Body of pancreas (tissue), 4 donors: ENCODE data around the gene FBXO42. TPM values are rescaled to one million over a fixed set of nuclear protein-coding genes. Genes with fewer than 3 reads are reported as not detected.

Experiments
- ATAC-seq: fragments of 150-250 bp; one replicate; pipeline ENCODE4 v1.9.1; 2016
- DNase-seq, 4 donors: peaks; one replicate each; pipeline ENCODE4 v3.0.0-alpha.2; 2019
- H3K27ac ChIP-seq, 4 donors: fragments of 200-600 bp; sonication (generic); 1 replicate in 3 of 4; 2 replicates in 1 of 4; pipeline versions ENCODE4 v1.5.1 to v1.6.1; 2016 to 2019; ENCODE audit warnings: mild to moderate bottlenecking in 1 of 4, mixed read lengths in 1 of 4, moderate library complexity in 1 of 4
- H3K27me3 ChIP-seq, 2 donors: fragments of 200-600 bp; sonication (generic); one replicate each; pipeline ENCODE4 v1.6.0; 2016; ENCODE audit warnings: mild to moderate bottlenecking in 1 of 2
- H3K36me3 ChIP-seq, 2 donors: fragments of 200-600 bp; sonication (generic); replicated peaks in 1 of 2; 2 replicates each; pipeline ENCODE4 v1.5.1; 2016; ENCODE audit warnings: low read depth in 2 of 2; ENCODE audit not compliant: insufficient read depth in 1 of 2
- H3K4me1 ChIP-seq: fragments of 200-600 bp; sonication (generic); one replicate; pipeline ENCODE4 v1.6.0; 2016
- H3K4me3 ChIP-seq, 2 donors: fragments of 200-600 bp; sonication (generic); 1 replicate in 1 of 2; 2 replicates in 1 of 2; pipeline ENCODE4 v1.5.1; 2016 to 2019
- H3K9me3 ChIP-seq, 3 donors: fragments of 200-600 bp; sonication (generic); 1 replicate in 2 of 3; 2 replicates in 1 of 3; pipeline ENCODE4 v1.5.1; 2016
- CTCF ChIP-seq, 7 experiments: fragments of 450-650 bp in 4 of 7; fragments of 200-600 bp in 3 of 7; sonication (generic) in 3 of 7; IDR thresholded peaks; one replicate each; pipeline ENCODE4 v1.5.1; 2016 to 2019; ENCODE audit warnings: antibody characterized with exemption in 7 of 7
- POLR2A ChIP-seq, 3 donors: fragments of 450-650 bp; IDR thresholded peaks; one replicate each; pipeline ENCODE4 v1.6.1; 2016; ENCODE audit warnings: antibody characterized with exemption in 3 of 3, mild to moderate bottlenecking in 2 of 3
- WGBS, 2 donors: methylation state at CpG; one replicate each; pipeline ENCODE4 v1.1.5; 2017; 5-methylcytosine and 5-hydroxymethylcytosine counted together
- intact Hi-C: fragments of 100-400 bp; cut with DNase I; formaldehyde crosslinking; loops from one replicate; pipeline ENCODE4 v1.15.1; 2023
- small RNA-seq: library from RNA; depleted of rRNA; stranded (forward); fragments of <200 nt; gene quantifications from one replicate; pipeline ENCODE3, GENCODE V24; 2016
- total RNA-seq, 2 donors: library from RNA; depleted of rRNA; stranded (reverse); fragments of >200 nt; gene quantifications; one replicate each; pipeline ENCODE4 v1.1.0, GENCODE V29; 2016

Gene FBXO42
- total RNA-seq, 2 donors from 2014 or later, result 11.9 to 33.6 TPM

- TF ChIP-seq CTCF (IDR thresholded peaks at IDR 0.05) (no peak), POLR2A (IDR thresholded peaks at IDR 0.05) (no peak)
- no peak for ATAC-seq
- no peak for DNase-seq
- no peak overlapping the region for H3K27ac ChIP-seq
- no peaks in the 10 kb centered on the region for H3K4me1 ChIP-seq
- no peaks in the 10 kb centered on the region for H3K9me3 ChIP-seq
- WGBS, 2 donors, result 94 to 100% methylated on average over 1 to 8 of the region's 8 CpGs
- intact Hi-C loops, result loop anchor here (5.0 kb wide), 1 partner anchor 44 kb away; no protein-coding TSS in a partner anchor
- H3K36me3 ChIP-seq, result no peaks in the 10 kb centered on the region
- no peaks in the 10 kb centered on the region for H3K27me3 ChIP-seq
- no peak overlapping the region for H3K4me3 ChIP-seq
Observed at GRCh38 chr1:16198444-16199156, 153.7 kb downstream of the FBXO42 start.

- Histone ChIP-seq H3K4me3 (no peak overlapping the region), H3K4me1 (no peaks in the 10 kb centered on the region), H3K27me3 (no peaks in the 10 kb centered on the region), H3K9me3 (no peaks in the 10 kb centered on the region), H3K27ac (no peak overlapping the region), H3K36me3 (no peaks in the 10 kb centered on the region)
- ATAC-seq (no peak), DNase-seq (no peak)
- TF ChIP-seq POLR2A (IDR thresholded peaks at IDR 0.05), result no peak
- no peak for TF ChIP-seq CTCF (IDR thresholded peaks at IDR 0.05)
- 62 to 100% methylated on average over 2 to 3 of the region's 3 CpGs for WGBS, 2 donors
- intact Hi-C loops, result loop anchor here (5.0 kb wide), 1 partner anchor 45 kb away; no protein-coding TSS in a partner anchor
Observed at GRCh38 chr1:16196874-16197273, 155.4 kb downstream of the FBXO42 start.

Small RNA genes within 50 kb of the gene (small RNA-seq; reads per million reads assigned to genes)
- gene MT1XP1, result not detected

Other genes starting within 250 kb of the FBXO42 start
- gene EPHA2, start 196.4 kb downstream of the FBXO42 start, total RNA-seq, result 10 to 100 TPM; 19.5 to 26.7 TPM
- gene ARHGEF19, start 139.8 kb downstream of the FBXO42 start, total RNA-seq, result 10 to 100 TPM; 15.3 to 31.3 TPM
- gene CPLANE2, start 115.3 kb downstream of the FBXO42 start, total RNA-seq, result 1 to 10 TPM; 3.6 TPM
- gene SZRD1, start 14.8 kb upstream of the FBXO42 start, total RNA-seq, result 10 to 100 TPM; 26.4 to 29.8 TPM
- not detected for gene SPATA21, start 84.9 kb upstream of the FBXO42 start, total RNA-seq
- 10 to 100 TPM; 28.3 to 31.9 TPM for gene NECAP2, start 88.2 kb upstream of the FBXO42 start, total RNA-seq
- over 10,000 TPM in 1 of 2 donors, under 1 TPM in 1; under 0.01 to 15,479 TPM for gene RNU1-1, start 161.8 kb upstream of the FBXO42 start, total RNA-seq